H1 (cell line): ENCODE data around the gene CAPS. TPM values are rescaled to one million over a fixed set of nuclear protein-coding genes. Genes with fewer than 3 reads are reported as not detected.

ENCODE experiments used
- KDM1A ChIP-seq: fragments of 200-600, 300-600 bp; sonication (generic); IDR thresholded peaks from 2 replicates; pipeline ENCODE4 v1.7.1; 2016; ENCODE audit warnings: mild to moderate bottlenecking, low read length, borderline replicate concordance
- RAD21 ChIP-seq, 2 experiments: IDR thresholded peaks in 1 of 2; conservative IDR thresholded peaks in 1 of 2; 2 replicates each; pipeline ENCODE4 v1.6.1; 2011; ENCODE audit warnings: low read depth in 2 of 2, low read length in 2 of 2, improper control_type of control experiment in 1 of 2, inconsistent platforms in 1 of 2, mild to moderate bottlenecking in 1 of 2, moderate library complexity in 1 of 2
- TBP ChIP-seq: IDR thresholded peaks from 2 replicates; pipeline ENCODE4 v1.6.1; 2011; ENCODE audit warnings: low read depth, low read length, improper control_type of control experiment
- YY1 ChIP-seq: IDR thresholded peaks from 2 replicates; pipeline ENCODE4 v1.6.1; 2011; ENCODE audit warnings: low read depth, mild to moderate bottlenecking, low read length
- polyA plus RNA-seq, 7 experiments: library from polyadenylated mRNA; depleted of rRNA in 3 of 7; stranded (reverse) in 5 of 7; unstranded in 2 of 7; fragments of >200 nt in 5 of 7; fragments of 200-250 nt in 2 of 7; gene quantifications; 1 replicate in 5 of 7; 2 replicates in 1 of 7; 4 replicates in 1 of 7; pipeline versions ENCODE4 v1.2.1 to v1.2.3, GENCODE V29; 2011 to 2013; ENCODE audit warnings: missing spikeins in 2 of 7, mixed read lengths in 2 of 7
- total RNA-seq: library from RNA; stranded (reverse); fragmentation: NEBNext Ultra II Directional; extraction: Animal tissue kit (Norgen Biotek cat#: 25700); gene quantifications from 2 replicates; pipeline ENCODE4 v1.2.1, GENCODE V29; 2021

The CAPS gene
- total and polyA plus RNA-seq, 2 of the 8 experiments (the other 6 are each of a cell fraction or from before 2014, with no cell fraction given), result 2.1 to 2.4 TPM

DNA sequence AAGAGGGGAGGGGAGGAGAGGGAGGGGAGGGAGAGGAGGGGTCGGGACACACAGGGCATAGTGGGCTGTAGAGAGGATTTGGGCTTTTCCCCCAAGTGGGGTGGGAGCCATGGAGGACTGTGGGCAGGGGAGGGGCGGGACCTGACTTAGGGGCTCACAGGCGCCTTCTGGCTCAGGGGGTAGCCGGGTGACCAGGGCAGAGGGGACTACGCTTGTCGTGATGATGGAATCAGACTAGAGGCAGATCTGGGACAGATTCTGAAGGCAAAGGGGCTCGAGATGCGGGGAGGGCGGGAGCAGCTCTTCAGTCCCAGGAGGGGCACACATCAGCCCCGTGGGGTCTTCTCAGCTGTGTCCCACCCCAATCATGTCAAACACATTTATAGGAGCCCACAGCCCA lies 24.0 kb upstream of the CAPS start (continued):
- TF ChIP-seq KDM1A (no peak), TBP (no peak), RAD21 (IDR thresholded peaks at IDR 0.05 in 1 of 2, conservative IDR thresholded peaks at IDR 0.05 in 1 of 2; ENCODE audit: low read depth in 2 of 2, low read length in 2 of 2) (no peak), YY1 (no peak)
